GM10847 (cell line): Measurements from ENCODE around the gene FOXA1.

Source experiments
- POLR2A ChIP-seq: IDR thresholded peaks from 2 replicates; pipeline ENCODE4 v1.6.1; 2011; ENCODE audit not compliant: insufficient read length; ENCODE audit errors: extremely low read depth

Gene FOXA1

DNA sequence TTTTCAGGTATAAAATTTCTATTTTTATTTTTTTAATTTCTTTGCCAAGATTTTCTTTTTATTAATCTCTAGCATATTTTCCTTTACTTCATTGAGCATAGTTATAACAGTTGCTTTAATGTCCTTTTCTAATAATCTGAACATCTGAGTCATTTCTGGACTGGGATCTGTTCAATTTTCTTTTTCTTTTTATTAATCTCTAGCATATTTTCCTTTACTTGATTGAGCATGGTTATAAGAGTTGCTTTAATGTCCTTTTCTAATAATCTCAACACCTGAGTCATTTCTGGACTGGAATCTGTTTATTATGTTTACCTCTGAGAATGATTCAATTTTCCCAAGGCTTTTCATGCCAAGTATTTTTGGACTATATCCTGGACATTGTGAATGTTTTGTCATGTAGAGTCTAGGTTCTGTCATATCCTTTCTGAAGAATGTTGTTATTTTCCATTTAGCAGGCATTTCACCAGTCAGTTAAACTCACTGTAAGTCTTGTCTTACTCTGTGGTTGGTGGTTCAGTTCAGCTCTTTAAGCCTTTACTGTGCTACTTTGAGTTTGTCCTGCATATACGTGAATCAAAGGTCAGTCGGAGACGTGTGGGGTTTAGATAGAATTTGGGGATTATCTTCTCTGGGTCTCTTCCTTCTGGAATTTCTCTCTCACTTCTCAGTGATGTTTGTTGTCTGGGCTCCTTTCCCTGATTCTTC, 20.7 kb upstream of the FOXA1 start:
- no peak for TF ChIP-seq POLR2A

DNA sequence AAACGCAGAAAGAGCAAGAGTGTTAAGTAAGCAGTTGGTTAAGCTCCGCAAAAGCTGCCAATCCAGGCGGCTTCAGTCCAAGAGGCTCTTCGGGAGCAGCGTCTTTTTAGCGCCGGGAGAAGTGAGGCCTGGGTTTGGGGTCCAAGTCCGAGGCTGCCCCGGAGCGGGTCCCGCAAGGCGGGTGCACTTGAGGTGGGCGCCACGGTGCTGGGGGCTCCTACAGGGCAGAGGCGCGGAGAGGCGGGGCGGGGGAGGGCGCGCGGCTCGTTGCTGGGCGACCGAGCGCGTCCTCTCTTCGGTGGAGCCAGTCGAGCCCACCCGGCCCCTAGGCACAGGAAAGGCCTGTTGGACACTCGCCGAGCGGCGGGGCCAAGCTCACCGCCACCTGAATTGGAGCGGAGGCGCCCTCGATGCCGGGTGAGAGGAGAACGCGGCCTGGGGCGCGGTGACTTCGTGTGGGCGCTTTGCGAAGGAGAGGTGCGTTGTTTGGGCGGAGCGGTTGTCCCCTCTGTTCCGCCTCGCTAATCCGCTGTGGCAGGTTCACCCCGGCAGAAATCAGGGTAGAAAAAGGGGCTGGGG, 16.0 kb upstream of the FOXA1 start:
- TF ChIP-seq POLR2A = no peak

DNA sequence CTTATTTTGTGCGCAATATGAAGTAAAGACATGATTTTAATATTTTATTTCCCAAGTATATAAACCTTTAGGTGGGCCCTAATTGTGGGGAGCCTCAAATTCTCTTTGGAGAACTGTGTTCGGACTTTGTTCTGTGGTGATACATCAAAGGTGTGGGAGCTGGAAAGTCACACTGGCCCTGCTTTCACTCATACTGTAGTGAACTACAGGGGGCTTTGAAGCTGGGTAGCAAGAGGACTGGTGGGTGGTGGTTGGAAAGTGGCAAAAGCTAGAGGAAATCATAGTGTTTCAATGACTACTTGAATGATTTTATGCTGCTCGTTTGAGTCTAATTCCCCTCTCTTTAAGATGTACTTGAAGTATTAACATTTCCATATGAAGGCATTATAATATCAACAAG, 13.6 kb upstream of the FOXA1 start:
- no peak for TF ChIP-seq POLR2A

DNA sequence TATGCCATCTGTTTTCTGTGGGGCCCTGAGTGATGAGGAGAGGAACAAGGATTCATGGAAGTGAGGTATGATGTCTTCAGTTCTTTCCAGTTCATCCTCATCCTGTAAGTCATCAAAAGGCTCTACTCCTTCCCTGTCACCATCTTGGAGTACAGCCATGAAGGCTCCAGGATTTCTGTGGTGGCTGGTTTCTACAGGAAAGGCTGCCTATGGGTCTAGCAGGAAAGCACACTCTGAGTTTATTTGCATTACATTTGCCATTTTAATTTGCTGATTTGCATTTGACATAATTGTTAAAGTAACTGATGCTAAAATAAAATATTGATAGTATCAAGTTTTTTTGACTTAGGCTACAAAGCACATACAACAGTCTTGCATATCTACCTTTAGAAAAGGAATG, 11.6 kb upstream of the FOXA1 start:
- no peak for TF ChIP-seq POLR2A

DNA sequence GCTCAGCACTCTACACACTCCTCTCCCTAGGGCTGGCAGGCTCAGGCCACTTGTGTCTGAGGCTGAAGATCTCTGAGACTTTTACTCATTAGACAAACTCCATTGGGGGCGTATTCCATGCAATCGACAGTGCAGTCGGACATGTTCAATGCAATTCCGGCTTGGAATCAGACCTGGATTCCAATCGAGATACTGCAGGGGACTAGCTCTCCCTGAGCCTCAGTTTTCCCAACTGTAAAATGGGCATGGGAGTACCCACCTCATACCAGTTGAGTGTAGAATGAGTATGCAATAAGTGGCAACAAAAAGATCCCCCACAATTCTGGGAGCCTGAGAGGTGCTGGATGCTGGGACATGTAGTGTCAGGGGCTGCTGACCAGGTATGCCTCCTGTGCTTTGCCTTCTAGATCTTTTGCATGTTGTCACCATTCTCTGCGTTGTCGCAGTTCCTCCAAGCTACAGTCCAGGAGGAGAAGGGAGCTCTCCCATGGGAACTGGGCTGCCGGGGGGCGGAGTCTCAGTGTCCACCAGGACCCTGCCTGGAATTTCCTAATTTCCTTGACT, 8.7 kb upstream of the FOXA1 start:
- TF ChIP-seq POLR2A = no peak

DNA sequence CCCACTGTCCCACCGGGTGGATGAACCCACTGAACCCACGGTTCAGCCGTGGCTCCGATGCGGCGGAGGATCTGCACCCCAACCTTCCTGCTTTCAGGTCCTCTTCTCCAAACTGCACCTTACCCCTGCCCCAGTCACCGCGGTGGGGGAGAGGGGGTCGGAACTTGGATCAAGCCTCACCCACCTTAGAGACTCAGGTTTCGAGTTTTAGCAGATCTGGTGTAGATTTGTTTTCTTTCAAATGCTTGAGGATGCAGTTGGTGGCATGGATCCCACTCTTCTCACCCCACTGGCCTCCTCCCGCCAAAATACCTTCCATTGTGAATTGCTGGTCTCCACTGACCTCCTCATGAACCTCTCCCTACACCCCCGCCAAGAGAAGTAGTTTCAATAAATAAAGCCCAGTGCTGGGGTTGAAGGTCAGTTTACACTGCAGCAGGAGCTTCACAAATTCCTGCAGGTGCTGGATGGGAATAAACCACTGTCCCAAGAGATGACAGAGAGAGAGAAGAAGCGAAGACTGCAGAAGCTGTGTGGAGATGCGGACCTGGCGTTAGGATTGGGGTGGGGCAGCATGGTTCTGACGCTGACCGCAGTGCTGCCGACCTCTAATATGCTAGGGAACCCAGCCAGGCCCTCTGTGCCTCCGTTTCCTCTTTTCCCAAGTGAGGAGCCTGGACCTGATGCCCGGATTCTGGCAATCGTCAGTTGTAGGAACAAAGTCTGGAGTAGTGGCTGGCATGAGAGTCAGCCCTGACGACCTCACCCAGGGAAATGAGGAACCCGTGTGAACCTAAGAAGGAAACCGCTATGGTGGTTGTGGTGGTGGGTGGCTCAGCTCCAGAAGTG, 7.8 kb upstream of the FOXA1 start:
- no peak for TF ChIP-seq POLR2A

DNA sequence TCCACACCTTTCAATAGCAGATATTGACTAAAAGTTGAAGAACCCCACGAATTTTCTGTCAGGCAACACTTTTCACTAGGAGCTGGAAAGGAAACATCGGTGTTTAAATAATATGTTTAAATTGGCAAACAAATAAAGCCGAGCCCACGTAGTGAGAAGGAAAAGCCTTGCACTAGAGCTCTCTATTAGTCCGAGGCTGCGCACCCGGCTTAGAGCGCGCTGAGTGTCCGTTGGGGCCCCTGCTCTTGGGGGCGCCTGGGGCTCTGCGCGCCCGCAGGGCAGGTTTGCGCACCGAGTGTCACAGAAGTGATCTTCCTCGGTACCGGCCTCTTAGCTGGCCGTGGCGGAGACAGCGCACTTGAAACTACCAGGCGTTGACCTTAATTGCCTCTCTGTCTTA, 6.8 kb upstream of the FOXA1 start:
- TF ChIP-seq POLR2A = no peak

DNA sequence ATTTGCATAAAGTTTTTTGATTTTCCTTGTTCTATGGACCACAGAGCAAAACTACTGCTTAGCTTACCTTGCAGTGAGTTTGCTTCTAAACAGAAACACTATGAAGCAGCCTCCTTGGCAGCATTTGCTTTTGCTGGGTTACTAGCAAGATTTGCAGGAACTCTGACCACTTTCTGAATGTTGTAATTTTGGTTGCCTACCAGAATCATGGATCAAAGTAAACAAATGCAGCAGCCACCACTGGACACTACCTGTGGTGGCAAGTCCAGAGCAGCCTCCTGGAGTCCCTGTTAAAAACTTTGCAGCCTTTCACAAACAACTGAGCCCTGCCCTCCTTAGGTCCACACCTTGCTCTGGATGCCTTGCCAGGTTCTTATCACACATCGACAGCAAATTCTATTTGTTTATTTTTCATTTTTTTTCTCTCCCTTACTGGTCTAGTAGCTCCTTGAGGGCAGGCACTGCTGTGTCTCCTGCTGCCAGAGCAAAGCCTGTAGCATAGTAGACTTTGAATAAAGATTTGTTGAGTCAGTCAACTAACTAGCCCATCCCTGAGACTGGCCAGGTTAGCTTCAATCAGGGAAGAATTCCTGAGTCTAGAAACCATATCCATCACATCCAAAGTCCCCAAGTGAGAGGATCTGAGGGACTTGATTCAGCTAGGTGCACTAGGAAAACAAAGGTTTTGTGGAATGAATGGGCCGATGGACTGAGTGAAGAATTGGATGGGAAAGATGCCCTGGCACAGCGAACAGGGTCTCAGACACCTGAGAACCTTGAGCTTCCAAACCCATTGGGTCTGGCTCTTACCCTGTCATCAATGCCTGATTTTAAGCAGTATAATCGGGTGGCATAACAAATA, 6.1 kb upstream of the FOXA1 start:
- no peak for TF ChIP-seq POLR2A

DNA sequence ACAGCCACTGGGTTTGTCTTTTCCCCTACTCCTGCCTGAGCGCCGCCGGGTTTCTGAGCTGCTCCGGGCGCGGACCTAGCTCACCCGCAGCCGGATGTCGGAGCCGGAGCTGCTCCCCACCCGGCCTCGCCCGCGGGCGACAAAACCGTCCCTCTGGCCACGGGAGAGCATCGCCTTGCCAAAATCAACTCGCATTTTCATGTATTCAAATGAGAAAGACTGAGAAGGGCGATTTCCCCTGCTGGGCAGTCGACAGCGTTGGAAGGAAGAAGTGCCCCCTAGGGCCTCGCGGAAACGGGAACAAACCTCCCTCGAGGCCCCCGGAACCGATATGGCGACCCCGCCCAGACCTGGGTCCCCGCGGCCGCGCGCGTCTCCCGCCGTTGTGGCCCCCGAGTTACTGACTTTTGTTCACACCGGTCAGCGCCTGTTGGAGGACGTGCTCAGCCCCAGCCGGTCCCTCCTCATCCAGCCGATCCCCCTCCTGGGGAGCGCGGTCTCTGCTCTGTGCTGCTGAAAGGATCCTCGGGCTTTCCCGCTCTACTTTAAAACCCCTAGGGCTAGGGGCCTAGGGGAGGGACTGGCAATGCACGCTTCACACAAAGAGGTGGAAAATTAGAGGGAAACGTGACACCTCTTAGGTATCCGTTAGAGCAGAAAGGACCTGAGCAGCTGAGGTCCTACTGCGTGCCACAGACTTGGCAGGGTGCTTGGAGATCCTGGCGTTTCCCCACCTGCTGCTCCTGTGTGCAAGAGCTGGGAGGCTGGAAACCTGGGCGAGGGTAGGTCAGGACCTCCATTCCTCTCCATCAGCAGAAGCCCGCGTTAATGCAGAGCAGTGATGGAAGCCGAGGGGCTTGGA, 4.7 kb upstream of the FOXA1 start:
- TF ChIP-seq POLR2A = no peak

DNA sequence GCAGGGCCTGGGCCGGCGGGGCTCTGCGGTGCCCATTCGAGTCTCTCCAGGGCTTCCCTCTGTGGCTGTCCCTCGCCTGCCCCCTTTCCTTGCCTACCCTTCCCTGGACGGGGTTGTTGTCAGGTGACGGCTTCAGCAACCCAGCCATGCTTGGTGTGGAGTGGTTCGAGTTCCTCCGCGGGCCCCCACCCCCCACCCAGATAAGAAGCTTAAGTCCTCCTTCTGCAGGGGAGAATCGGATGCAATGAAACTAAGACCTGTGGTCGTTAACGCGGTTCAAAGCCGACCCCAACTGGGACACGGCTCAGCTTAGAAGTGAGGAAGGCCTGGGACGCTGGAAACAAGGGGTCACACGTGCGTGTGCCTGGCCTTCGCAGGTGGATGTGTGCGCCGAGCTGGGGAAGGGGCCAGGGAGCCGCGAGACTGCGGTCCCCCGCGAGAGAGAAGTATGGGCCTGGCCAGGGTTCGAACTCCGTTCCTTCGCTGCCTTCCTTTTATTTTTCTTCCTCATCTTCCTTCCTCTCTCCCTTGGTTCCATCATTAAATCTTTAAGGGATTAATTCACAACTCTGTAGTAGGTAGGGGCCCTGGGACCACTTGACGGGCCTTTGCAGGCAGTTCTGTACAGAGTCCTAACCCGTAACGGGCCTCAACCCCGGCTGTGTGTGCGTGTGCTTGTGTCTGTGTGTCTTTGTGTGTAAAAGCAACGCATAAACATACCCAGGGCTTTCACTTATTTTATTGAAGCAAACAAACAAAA, 3.9 kb upstream of the FOXA1 start:
- no peak for TF ChIP-seq POLR2A

DNA sequence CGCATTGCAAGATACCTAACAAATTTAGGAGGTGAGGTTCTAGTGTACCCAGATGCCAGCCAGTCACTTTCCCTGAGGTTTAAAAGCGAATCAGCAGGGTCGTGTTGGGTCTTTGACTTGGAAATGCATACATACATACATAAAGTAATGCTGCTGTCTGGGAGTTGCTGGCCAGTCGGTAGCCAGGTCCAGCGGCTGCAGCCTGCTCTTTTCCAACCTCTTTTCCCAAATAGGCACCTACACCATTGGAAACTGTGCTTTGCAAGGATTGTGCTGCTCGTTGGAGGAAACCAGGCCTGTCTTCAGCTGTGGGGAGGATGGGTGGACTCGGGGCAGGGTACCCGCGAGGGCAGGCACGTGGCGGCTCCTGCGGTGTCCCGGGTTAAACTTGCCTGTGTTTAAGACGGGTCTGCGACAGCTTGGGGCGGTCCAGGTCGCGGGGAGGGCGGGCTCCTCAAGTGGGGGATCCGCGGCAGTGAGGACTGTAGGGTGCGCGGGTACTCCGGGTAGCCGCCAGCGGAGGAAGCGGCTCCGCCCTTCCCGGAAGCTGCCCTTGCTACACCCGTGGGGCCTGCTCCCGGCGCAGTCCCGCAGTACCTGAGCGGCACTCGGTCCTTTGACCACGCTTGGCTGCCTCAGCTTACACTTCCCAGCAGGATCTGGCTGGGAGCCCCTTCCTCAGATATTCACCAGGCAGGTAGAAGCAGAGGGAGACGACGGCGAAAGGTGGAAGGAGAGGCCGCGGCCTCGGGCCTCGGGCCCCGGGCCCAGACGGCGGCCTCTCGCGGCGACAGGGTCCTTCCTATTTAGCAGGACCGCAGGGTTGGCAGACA, 3.1 kb upstream of the FOXA1 start:
- no peak for TF ChIP-seq POLR2A

DNA sequence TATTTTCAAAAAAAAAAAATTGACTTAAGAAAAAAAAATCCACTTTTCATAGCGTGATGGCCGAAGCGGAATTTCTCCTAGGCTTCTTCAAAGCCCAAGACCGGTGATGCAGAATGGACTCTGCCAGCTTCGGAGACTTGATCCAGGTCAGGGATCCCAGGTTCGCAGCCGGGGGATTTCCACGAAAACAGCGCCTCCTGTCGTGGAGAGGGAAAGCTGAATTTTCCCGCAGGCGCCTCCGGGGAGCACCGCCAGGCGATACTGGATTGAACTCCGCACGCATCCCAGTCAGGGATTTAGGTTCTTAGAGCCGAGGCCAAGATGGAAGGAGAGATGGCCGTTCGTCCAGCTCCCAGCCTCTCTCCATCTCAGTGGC, 2.5 kb upstream of the FOXA1 start:
- no peak for TF ChIP-seq POLR2A
